HG03571 (cell line): ENCODE data around the gene TMEM50B.
"Not testable (repeated sequence)": the region's sequence is repeated elsewhere in the genome, so short reads cannot be mapped to it uniquely, and the experiment has no call there.

Experiments
- ATAC-seq: cut with Tn5 transposase; IDR thresholded peaks from one replicate; pipeline ENCODE4 v1.9.1; 2021; ENCODE audit not compliant: unreplicated experiment

The TMEM50B gene

DNA sequence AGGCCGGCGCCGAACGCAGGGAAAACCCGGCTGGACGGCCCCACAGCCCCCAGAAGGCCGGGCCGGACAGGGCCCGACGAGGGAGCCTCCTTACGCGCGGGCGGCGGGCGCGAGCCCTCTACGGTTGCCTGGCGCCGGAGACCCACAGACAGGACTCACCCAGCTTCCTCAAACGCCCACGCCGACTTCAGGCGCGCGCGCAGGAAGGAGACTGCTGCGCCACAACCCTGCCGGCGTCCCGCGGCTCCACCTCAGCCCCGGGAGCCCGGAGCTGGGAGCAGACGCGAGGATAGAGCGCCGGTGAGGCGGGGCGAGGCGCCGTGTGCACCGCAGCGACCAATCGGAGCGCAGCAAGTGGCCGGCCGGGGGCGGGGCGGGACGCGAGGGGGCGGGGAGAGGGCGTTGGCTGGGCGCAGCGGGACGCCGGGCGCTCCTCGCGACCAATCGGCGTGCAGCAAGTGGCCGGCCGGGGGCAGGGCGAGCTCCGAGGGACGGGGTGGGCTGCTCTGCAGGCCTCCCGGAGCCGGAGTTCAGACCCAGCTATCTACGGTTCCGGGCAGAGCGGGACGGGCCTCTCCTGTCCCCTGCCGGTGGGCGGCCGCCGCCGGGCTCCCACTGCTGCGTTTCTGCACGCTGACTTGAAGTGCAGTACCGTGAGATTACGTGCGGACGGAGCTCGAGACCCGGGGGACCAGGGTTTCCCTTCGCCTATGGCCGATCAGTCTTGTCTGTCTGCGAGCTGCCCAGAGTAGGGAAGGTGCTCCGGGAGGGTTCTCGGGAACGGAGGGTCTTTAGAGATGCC is at the start of gene TMEM50B:
TSS of gene TMEM50B (minus strand) at position 296 of the 802 bp plus-strand sequence. CDS start 11,089 bp downstream, outside the sequence.
- peak; percentile 86 for ATAC-seq

DNA sequence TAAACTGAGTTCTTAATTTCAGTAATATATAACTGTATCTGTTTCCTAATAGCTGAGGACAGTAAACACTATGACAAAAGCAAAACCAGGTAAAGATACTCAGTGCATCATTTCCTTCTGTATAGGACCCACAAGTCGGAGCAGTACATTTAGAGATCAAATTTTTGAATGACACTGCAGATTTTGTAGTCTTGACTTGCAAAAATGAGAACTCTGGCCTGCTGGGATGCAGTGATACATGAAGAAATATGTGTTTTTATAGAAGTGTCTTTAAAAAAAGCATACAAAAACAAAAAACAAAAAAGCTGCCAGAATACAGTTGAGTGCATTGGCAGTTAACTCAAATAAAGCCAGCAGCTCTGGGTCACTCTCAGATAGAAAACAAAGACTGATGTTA is 43.2 kb upstream of the TMEM50B start:
- ATAC-seq = no peak

DNA sequence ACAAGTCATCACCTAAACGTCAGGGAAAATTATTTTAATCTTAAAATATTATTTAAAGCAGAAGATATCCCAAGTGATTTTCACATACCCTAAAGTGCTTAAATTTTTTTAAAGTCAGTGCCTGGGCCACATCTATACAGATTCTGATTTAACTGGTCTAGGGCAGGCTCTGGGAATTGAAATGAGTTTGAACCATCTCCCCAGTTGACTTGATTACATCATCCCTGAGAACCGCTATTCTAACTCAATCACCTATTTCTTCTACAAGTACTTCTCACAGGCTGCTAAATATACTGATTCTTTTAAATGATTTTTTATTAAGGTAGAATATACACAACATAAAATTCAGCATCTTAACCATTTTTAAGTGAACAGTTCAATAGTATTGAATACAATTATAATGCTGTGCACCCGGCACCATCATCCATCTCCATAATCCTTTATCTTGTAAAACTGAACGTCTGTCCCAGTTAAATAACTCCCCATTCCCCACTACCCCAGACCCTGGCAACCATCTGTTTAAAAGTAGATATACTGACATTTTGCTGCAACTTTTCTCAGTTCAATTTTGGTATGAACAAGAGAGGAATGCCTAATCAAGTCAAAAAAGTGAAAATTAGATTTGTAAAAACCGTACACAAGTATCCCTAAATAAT is 42.7 kb upstream of the TMEM50B start:
- no peak for ATAC-seq

DNA sequence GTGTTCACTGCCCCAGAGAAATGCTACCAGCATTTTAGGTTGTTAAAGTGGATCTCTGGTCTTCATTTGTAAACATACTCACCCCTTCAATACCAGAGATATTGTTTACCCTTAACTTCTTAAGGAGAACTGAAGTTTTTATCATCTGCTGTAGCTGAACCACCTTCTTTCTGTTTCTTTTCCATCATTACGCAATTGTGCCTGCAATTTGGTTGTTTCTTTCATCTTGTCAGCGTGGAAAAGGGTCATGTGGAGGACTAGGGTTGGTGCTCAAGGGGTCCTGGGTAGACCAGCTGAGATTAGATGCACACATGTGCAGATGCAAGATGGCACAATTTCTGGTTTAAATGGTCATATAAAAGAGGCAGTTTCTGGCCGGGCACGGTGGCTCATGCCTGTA is 39.1 kb upstream of the TMEM50B start:
- ATAC-seq = no peak

DNA sequence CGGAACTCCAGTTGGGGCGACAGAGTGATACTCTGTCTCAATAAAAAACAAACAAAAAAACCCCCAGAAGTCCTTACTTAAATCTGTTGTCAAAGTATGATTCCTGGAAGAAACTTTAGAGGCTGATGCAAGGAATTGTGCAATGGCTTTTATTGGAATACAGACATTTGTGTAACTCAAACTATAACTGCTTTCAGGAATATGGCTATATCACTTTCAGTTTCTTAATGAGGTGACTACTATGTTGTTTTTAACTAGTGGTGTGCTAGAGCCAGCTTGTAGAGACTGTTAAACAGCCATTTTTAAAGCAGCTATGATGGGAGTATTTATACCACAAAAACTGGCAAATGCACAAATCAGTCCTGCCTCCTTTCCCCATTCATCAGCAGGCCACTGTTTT is 34.5 kb upstream of the TMEM50B start:
- ATAC-seq = no peak

DNA sequence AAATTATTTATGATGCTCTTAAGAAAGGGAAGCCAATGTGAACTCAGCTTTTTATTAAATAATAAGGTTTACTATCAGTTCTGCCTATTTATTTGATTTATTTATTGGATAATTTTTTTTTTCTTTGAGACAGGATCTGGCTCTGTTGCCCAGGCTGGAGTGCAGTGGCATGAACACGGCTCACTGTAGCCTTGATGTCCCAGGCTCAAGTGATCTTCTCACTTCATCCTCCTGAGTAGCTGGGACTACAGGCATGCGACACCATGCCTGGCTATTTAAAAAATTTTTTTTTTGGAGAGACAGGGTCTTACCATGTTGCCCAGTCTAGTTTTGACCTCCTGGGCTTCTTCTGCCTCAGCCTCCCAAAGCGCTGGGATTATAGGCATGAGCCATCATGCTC is 32.7 kb upstream of the TMEM50B start:
- ATAC-seq = no peak

DNA sequence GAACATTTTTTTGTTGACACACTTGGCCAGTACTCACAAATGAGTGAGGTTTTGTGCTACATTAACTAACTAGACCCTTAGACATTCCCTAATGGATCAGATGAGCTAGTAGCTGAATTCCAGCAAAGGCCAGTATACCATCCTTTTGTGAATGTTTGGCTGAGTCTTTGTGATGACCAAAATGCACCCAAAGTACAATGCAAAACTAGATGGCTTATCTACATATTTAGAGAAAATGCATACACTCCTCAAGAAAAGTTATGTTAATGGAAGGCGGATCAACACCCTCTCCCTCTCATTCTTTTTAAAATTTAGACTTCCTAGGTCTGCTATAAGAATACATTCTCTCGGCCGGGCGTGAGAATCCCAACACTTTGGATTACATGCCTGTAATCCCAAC is 31.9 kb upstream of the TMEM50B start:
- no peak for ATAC-seq

DNA sequence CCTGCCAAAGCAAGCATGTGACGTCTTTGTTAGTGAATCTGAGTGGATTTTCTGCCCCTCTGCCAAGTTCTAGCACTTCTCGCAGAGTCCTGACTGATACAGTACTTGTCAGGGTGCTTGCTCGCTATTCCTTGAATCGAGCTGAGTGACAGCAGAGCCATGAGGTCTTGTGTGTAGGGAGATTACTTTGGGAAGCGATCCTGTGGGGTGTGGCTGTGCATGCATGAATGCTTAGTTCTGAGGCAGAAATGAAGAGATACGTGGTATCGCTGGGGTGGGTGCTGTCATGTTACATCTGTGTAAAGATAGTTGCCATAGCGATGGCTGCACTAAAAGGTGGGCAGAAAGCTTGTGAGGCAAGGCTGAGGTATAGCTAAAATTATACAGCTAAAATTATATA is 31.1 kb upstream of the TMEM50B start:
- ATAC-seq = no peak

DNA sequence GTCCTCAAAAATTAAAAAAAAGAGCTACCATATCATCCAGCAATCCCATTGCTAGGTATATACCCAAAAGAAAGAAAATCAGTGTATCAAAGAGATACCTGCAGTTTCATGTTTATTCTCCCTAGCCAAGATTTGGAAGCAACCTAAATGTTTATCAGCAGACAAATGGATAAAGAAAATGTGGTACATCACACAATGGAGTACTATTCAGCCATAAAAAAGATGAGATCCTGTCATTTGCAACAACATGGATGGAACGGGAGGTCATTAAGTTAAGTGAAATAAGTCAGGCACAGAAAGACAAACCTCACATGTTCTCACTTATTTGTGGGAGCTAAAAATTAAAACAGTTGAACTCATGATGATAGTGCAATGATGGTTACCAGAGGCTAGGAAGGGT is 27.2 kb upstream of the TMEM50B start:
- not testable (repeated sequence) for ATAC-seq

DNA sequence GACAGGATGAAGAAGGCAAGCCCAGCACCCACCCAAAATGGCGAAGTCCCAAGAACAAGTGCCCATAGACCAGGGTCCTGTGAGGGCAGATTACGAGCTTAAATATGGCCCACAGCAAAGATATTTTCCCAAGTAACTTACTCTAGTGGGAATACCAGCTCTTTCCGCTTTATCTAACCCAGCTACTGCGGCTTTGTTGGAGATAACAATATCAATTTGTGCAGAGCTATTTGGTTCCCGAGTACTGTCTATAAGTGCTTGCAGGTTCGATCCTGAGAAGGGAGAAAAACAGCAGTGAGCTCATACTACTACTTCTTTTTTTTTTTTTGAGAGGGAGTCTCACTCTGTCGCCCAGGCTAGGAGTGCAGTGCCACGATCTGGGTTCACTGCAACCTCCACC is 26.1 kb upstream of the TMEM50B start:
- no peak for ATAC-seq

DNA sequence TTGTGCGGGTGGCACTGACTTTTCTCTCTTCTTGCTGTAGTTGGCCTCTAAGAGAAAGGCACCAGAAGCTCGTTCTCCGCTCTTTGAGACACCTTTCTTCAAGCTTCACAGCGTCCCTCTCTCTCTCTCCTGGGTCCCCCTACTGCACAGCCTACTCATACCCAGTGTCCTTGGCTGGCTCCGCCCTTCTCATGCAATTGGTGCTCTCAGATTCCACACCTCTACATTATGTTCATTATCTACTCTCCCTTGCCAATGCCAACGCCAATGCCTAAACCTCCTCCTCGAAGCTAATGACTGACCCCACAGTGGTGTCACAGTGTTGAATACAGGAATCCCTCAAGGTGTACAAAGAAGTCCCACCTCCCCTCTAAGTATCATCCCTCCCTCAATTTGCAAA is 16.6 kb upstream of the TMEM50B start:
- no peak for ATAC-seq

DNA sequence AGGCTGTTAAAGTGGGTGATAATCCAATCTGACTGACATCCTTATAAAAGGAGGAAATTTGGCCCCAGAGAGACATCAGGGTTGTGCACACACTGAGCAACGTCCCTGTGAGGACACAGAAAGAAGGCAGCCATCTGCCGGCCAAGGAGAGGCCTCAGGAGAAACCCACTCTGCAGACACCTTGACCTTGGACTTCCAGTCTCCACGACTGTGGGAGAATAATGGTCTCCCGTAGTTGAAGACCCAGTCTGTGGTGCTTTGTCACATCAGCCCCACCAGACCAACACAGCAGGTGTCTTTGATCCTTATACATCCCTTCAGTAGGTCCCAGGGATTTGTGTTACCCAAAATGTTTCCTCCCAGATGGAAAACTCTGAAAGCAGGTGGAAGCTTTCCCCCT is 16.0 kb upstream of the TMEM50B start:
- ATAC-seq = no peak

DNA sequence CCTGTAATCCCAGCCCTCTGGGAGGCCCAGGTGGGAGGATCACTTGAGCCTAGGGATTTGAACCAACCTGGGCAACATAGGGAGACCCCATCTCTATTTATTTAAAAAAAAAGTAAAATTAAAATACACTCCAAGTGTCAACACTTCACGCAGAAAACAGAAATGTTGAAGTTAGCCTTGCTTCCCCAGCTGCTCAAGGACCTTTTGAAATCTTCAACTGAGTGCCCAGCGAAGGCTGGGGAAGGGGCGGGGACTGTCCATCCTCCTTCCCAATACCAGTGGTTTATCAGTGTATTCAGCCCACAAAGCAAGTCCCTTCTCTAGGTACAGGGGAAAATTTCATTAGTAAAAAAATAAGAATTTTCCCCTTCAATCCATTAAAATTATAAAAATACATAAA is 14.0 kb upstream of the TMEM50B start:
- ATAC-seq = no peak

DNA sequence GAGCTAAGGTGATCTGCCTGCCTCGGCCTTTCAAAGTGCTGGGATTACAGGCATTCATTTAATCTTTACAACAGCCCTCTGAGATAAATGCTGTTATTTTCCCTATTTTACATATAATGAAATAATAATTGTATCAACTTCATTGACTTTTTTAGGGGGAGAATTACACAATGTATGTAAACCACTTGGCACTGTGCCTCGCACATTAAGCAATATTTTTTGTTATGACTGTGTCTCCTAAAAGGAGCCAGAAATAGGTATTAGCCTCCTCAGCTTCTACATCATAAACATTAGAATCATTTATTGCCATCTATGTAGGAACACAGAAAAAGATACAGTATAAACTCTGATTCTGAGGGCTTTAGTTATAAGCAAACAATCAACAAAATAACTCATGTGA is 12.8 kb upstream of the TMEM50B start:
- ATAC-seq = no peak

DNA sequence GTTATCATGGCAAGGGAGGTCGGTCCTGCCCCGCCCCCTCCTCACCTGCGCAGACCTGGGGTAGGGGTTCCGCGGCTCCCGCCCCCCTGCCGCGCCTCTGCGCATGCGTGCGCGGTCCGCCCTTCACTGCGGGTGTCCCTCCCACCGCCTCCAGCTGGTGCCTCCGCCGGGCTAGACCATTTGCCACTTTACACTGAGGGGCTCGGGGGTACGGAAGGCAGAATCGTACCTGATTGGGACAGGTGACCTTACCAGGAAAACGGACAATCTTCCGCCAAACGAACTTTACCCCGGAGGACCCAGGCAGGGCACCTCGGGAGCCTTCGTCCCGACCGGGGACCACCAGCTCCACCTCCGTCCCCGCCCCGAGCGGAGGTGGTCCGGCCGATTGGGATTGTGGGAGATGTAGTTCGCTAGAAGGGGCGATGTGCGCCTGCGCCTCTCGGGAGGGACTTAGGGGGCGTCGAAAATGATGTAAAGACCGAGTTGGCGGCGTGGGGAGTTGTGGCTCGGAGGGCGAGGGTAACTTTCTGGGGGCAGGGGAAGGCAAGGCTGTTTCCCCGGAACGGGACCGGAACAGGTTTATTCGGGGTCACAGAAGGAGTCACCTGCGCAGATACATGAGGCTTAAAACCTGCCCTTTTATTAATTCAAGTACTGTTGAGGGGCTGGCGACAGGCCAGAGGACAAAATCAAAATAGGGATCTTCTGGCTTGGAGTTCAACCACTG is 11.8 kb upstream of the TMEM50B start, which contains the start of gene DNAJC28:
TSS of gene DNAJC28 (minus strand) at position 344 of the 730 bp plus-strand sequence. CDS start 2,323 bp downstream, outside the sequence.
- peak; percentile 84 for ATAC-seq

DNA sequence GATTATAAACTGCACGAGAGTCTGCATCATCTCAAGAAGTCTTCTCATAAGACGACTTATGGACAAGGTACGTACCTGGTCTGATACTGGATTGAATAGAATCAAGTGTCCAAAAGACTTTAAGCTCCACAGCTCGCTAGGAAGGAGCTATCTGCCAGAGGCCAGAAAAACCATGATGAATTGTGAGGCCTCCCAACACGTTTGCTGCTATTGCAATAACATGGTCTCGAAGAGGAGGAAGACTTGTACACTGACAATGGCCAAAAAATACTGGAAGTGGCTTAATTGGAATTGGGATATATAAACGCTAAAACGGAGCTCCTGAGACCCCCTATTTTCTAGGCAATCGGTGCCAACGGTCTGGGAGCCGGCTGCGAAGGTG is 11.2 kb upstream of the TMEM50B start:
- no peak for ATAC-seq

DNA sequence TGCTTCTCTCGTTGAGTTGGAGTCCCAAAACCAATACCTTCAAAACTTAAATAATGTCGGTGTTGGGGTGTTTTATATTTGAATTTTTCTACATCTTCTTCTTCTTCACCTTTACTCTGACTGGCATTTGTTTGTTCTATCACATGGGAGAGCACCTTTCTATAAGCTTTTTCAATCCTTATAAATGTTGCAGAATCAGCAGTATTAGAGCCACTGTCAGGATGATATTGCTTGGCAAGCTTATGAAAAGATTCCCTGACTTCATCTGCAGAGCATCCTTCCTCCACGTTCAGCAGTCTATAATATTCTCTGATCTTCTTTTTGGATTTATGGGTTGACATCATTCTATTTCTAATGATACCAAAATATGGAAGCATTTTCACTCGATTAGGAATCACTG is 9.2 kb upstream of the TMEM50B start:
- no peak for ATAC-seq

DNA sequence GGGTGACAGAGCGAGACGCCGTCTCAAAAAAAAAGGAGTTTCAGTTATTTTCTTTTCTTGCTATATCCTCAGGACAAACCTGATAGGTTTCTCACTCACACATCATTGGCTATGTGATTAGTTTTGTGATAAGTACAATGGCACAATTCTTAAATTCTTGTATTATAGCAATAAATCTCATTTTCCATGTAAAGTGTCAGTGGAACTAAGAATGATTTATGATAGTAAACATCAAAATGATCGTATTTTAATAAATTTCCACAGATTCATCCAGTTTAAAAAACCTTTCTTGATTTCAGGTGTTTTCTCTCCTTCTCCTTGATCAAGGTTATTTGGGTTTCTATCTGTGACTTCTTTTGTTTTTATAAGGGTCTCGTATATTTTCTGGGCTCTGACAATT is 8.2 kb upstream of the TMEM50B start:
- no peak for ATAC-seq

DNA sequence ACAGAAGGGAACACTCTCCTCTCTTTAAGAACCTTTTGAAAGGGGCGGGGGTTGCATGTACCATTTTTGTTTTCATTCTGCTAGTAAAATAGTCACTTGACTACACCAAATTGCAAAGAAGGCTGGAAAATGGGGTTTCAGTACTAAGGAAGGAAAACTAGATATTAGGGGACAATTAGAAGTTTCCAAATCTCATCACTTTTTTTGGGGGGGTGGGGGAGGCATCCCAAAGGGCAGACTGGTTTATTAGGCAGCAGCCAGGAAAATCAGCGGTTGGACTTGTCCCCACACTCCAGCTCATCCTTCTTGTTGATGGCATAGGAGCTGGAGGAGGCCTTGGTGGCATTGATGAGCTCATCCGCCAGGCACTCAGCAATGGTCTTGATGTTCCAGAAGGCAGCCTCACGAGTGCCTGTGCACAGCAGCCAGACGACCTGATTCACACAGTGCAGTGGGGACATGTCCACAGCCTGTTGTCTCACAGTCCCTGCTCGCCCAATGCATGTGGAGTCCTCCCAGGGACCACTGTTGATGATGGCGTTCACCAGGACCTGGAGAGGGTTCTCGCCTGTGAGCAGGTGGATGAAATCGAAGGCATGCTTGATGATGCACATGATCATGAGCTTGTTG is 1.7 kb upstream of the TMEM50B start:
- no peak for ATAC-seq

DNA sequence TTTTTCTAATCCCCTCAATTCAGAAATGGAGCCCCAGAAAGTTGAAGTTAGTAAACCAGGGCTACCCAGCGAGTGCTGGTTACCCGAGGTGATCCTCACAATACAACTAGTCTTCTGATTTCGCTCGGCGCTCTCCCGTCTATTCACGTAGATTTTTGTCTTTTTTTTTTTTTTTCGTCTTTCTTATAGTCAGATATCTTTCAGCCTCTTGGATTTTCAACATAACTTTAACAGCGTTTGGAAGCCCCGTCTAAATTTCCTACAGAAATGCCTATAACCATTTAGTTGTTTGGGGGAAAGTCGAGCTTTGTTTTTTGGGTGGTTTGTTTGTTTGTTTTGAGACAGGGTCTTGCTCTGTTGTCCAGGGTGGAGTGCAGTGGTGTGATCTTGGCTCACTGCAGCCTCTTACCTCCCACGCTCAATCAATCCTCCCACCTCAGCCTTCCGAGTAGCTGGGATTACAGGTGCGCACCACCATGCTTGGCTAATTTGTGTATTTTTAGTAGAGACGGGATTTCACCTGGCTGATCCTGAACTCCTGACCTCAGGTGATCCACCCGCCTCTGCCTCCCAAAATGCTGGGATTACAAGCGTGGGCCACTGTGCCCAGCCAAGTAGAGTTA is 818 bp upstream of the TMEM50B start:
- no peak for ATAC-seq
